ENCODE measurements around the gene LNX1.

The LNX1 gene

DNA sequence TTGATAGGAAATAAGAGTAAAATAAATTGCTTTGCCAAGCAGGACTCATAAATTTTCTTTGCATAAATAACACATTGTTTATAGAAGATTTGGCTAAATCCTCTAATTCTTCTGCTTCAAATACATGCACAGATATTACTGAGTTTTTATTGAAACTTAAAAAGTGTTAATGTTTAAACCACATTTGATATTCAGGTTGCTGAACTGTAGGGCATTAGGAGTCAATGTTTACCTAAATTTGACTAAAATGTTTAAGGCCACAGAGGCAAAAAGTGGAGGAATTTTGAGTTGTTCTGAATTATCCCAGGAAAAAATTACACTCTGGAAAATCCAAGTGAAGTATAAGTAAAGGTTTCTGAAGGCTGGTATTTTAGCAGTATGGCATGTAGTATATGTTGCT, 135.1 kb downstream of the LNX1 start:
- no peak for DNase-seq (ENCODE audit: low read depth, low spot score)
- no peak overlapping the region for H3K4me3 ChIP-seq (ENCODE audit: low read depth, low read length)
- TF ChIP-seq, protein P1, sequence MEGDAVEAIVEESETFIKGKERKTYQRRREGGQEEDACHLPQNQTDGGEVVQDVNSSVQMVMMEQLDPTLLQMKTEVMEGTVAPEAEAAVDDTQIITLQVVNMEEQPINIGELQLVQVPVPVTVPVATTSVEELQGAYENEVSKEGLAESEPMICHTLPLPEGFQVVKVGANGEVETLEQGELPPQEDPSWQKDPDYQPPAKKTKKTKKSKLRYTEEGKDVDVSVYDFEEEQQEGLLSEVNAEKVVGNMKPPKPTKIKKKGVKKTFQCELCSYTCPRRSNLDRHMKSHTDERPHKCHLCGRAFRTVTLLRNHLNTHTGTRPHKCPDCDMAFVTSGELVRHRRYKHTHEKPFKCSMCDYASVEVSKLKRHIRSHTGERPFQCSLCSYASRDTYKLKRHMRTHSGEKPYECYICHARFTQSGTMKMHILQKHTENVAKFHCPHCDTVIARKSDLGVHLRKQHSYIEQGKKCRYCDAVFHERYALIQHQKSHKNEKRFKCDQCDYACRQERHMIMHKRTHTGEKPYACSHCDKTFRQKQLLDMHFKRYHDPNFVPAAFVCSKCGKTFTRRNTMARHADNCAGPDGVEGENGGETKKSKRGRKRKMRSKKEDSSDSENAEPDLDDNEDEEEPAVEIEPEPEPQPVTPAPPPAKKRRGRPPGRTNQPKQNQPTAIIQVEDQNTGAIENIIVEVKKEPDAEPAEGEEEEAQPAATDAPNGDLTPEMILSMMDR (IDR thresholded peaks at IDR 0.05; ENCODE audit: low read depth, low read length), result no peak
- in situ Hi-C loops (cut with HindIII; ENCODE audit: low sequenced_read_pairs), result no loop called here

DNA sequence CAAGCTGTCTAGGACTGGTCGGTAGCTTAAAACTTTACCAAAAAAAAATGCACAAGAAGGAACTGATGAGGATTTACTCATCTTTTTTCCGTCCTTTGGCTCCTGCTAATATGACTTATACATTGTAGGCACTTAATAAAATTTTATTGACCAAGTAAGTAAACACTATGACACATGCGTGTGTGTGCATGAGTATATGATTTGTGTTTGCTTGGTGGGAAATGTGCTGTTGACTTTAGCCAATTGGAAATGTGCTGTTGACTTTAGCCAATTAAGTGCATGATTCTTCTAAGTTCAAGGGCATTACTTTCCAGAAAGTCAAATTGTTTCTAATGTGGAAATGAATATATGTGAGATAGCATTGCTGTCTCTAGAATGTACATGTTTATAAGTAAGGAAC, 135.5 kb downstream of the LNX1 start:
- H3K4me3 ChIP-seq (ENCODE audit: low read depth, low read length), result no peak overlapping the region
- TF ChIP-seq, protein P1 (IDR thresholded peaks at IDR 0.05; ENCODE audit: low read depth, low read length), result no peak
- DNase-seq (ENCODE audit: low read depth, low spot score), result no peak
- in situ Hi-C loops (cut with HindIII; ENCODE audit: low sequenced_read_pairs), result no loop called here

DNA sequence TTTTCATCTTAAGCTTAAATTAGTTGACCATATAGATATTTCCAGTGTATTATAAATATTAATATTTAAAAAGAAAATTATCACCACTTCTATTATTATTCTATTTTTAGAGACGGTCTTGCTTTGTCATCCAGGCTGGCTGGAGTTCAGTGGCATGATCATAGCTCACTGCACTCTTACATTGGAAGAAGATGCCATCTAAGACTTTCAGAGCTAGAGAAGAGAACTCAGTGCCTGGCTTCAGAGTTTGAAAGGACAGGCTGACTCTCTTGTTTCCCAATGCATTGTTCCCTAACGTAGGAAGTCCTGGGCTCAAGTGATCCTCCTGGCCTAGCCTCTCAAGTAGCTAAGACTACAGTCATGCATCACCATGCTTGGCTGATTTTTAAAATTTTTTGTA, 137.9 kb downstream of the LNX1 start:
- H3K4me3 ChIP-seq (ENCODE audit: low read depth, low read length), result no peak overlapping the region
- in situ Hi-C loops (cut with HindIII; ENCODE audit: low sequenced_read_pairs), result no loop called here
- TF ChIP-seq, protein P1 (IDR thresholded peaks at IDR 0.05; ENCODE audit: low read depth, low read length), result no peak
- no peak for DNase-seq (ENCODE audit: low read depth, low spot score)

DNA sequence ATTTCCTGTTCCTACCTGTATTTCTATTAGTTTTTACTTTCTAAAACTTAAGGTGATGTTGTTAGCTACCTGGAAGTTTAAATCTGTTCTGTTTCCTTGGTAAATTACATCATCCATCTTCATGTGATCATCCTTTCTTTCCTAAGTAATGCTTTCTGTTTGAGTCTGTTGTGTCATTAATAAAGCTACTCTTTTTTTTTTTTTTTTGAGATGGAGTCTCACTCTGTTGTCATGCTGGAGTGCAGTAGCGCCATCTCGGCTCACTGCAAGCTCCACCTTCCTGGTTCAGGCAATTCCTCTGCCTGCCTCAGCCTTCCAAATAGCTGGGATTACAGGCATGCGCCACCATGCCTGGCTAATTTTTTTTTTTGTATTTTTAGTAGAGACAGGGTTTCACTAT, 140.5 kb downstream of the LNX1 start:
- no peak overlapping the region for H3K4me3 ChIP-seq (ENCODE audit: low read depth, low read length)
- in situ Hi-C loops (cut with HindIII; ENCODE audit: low sequenced_read_pairs), result no loop called here
- TF ChIP-seq, protein P1 (IDR thresholded peaks at IDR 0.05; ENCODE audit: low read depth, low read length), result no peak
- DNase-seq (ENCODE audit: low read depth, low spot score), result no peak

DNA sequence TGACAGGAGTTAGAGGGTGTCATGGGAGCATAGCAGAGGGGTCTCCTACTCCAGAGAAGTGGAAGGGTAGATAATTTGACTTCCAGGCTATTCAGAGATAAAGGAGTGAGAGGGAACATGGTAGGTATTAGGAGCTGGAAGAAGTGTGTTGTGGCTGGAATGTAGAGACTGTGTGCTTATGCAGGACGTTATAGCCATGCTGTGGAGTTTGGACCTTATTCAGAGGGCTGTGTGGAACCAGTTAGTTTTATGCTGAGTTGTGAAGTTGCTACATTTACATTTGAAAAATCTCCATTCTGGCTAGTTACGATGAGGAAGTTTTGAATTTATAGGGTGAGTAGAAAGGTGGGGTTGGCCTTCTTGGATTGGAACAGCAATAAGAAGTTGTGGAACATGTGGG, 146.3 kb downstream of the LNX1 start:
- TF ChIP-seq, protein P1 (IDR thresholded peaks at IDR 0.05; ENCODE audit: low read depth, low read length), result no peak
- DNase-seq (ENCODE audit: low read depth, low spot score), result no peak
- no peak overlapping the region for H3K4me3 ChIP-seq (ENCODE audit: low read depth, low read length)
- in situ Hi-C loops (cut with HindIII; ENCODE audit: low sequenced_read_pairs), result no loop called here

DNA sequence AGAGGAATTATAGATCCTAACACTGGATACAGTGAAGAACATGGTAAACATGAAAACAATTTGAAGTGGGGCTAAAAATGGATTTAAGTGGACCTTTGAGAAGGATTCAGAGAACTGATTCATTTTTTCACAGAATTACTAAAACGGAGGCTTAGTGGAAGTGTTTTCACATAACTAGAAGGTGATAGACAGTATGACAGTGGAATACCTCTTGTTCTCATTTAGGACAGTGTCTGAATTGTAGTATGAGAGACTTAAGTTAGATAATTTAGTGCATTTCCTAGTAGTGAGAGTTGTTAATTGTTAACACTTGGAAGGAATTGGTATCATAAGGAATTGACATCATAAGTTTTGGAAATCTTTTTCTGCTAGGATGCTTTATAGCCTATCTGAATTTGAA, 149.7 kb downstream of the LNX1 start:
- H3K4me3 ChIP-seq (ENCODE audit: low read depth, low read length), result no peak overlapping the region
- no peak for DNase-seq (ENCODE audit: low read depth, low spot score)
- in situ Hi-C loops (cut with HindIII; ENCODE audit: low sequenced_read_pairs), result no loop called here
- TF ChIP-seq, protein P1 (IDR thresholded peaks at IDR 0.05; ENCODE audit: low read depth, low read length), result no peak

DNA sequence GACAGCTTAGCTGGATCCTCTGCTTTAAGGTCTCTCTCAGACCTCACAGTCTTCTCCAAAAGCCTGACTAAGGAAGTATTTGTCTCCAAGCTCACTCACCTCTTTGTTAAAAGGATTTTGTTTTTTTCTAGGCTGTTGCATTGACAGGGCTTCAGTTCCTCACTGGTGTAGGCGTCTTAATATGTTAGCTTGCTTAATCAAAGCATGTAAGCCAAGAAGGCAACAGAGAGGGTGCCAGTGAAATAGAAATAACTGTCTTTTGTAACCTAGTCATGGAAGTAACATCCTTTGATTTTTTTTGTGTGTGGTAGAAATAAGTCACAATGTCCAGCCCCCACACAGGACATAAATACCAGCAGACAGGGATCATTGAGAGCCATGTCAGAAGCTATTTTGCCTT, 155.0 kb downstream of the LNX1 start:
- no peak overlapping the region for H3K4me3 ChIP-seq (ENCODE audit: low read depth, low read length)
- no peak for DNase-seq (ENCODE audit: low read depth, low spot score)
- in situ Hi-C loops (cut with HindIII; ENCODE audit: low sequenced_read_pairs), result no loop called here
- TF ChIP-seq, protein P1 (IDR thresholded peaks at IDR 0.05; ENCODE audit: low read depth, low read length), result no peak
